Keratinocyte (primary cell): ENCODE data around the gene RPS27A.

Source experiments
- EZH2 ChIP-seq: IDR thresholded peaks from one replicate; pipeline ENCODE4 v1.6.1; 2012; ENCODE audit warnings: inconsistent platforms, mild to moderate bottlenecking, low read length, moderate library complexity
- TF ChIP-seq, protein P1 (sequence below), 3 experiments: IDR thresholded peaks in 1 of 3; conservative IDR thresholded peaks in 1 of 3; optimal IDR thresholded peaks in 1 of 3; 2 replicates in 2 of 3; 3 replicates in 1 of 3; pipeline versions ENCODE3 to v1.5.1; 2011; ENCODE audit warnings: low read length in 3 of 3, mild to moderate bottlenecking in 3 of 3, moderate library complexity in 2 of 3, control low read depth in 1 of 3, inconsistent platforms in 1 of 3; ENCODE audit not compliant: insufficient read depth in 2 of 3; ENCODE audit errors: extremely low read depth in 1 of 3

GRCh38 chr2:55282110-55282917 lies 49.8 kb downstream of the RPS27A start:
- no peak for TF ChIP-seq EZH2
- TF ChIP-seq, protein P1, sequence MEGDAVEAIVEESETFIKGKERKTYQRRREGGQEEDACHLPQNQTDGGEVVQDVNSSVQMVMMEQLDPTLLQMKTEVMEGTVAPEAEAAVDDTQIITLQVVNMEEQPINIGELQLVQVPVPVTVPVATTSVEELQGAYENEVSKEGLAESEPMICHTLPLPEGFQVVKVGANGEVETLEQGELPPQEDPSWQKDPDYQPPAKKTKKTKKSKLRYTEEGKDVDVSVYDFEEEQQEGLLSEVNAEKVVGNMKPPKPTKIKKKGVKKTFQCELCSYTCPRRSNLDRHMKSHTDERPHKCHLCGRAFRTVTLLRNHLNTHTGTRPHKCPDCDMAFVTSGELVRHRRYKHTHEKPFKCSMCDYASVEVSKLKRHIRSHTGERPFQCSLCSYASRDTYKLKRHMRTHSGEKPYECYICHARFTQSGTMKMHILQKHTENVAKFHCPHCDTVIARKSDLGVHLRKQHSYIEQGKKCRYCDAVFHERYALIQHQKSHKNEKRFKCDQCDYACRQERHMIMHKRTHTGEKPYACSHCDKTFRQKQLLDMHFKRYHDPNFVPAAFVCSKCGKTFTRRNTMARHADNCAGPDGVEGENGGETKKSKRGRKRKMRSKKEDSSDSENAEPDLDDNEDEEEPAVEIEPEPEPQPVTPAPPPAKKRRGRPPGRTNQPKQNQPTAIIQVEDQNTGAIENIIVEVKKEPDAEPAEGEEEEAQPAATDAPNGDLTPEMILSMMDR (optimal IDR thresholded peaks at IDR 0.05 in 1 of 3, IDR thresholded peaks at IDR 0.05 in 1 of 3, conservative IDR thresholded peaks at IDR 0.05 in 1 of 3; ENCODE audit: extremely low read depth in 1 of 3, insufficient read depth in 2 of 3, low read length in 3 of 3), result no peak
